Spleen (tissue), 11 donors: ENCODE data around the gene RPLP2. TPM values are rescaled to one million over a fixed set of nuclear protein-coding genes. Genes with fewer than 3 reads are reported as not detected.
A peak's percentile ranks its signal among the peaks of the same experiment; 100 is the strongest.

ENCODE experiments used
- DNase-seq: peaks from one replicate; pipeline ENCODE4 v3.0.0-alpha.2; 2020
- H3K27ac ChIP-seq, 8 donors: fragments of 200-600 bp; sonication (generic) in 7 of 8; 1 replicate in 4 of 8; 2 replicates in 4 of 8; pipeline versions ENCODE4 v1.5.0 to v1.8.0; 2016 to 2021; ENCODE audit warnings: inconsistent platforms in 4 of 8, mild to moderate bottlenecking in 4 of 8, moderate library complexity in 1 of 8
- H3K27me3 ChIP-seq, 7 donors: fragments of 200-600 bp; sonication (generic) in 6 of 7; replicated peaks in 1 of 7; 1 replicate in 4 of 7; 2 replicates in 3 of 7; pipeline versions ENCODE4 v1.5.0 to v1.8.0; 2016 to 2021; ENCODE audit warnings: inconsistent platforms in 3 of 7, mild to moderate bottlenecking in 1 of 7
- H3K36me3 ChIP-seq, 6 donors: fragments of 200-600 bp; sonication (generic) in 5 of 6; 1 replicate in 4 of 6; 2 replicates in 2 of 6; pipeline versions ENCODE4 v1.5.0 to v1.8.0; 2016 to 2021; ENCODE audit warnings: inconsistent platforms in 2 of 6
- H3K4me1 ChIP-seq, 6 donors: fragments of 200-600 bp; sonication (generic) in 5 of 6; 1 replicate in 3 of 6; 2 replicates in 3 of 6; pipeline versions ENCODE4 v1.5.0 to v1.8.0; 2016 to 2021; ENCODE audit warnings: inconsistent platforms in 3 of 6
- H3K4me3 ChIP-seq, 8 donors: fragments of 200-600 bp; sonication (generic) in 7 of 8; 1 replicate in 4 of 8; 2 replicates in 4 of 8; pipeline versions ENCODE4 v1.5.0 to v1.8.0; 2016 to 2021; ENCODE audit warnings: inconsistent platforms in 4 of 8, mild to moderate bottlenecking in 4 of 8, moderate library complexity in 2 of 8
- H3K9me3 ChIP-seq, 8 donors: fragments of 200-600 bp; sonication (generic) in 7 of 8; 1 replicate in 4 of 8; 2 replicates in 4 of 8; pipeline versions ENCODE4 v1.5.0 to v1.8.0; 2016 to 2021; ENCODE audit warnings: inconsistent platforms in 4 of 8
- POLR2A ChIP-seq, 3 donors: fragments of 450-650 bp; IDR thresholded peaks; one replicate each; pipeline ENCODE4 v1.5.1; 2017; ENCODE audit warnings: antibody characterized with exemption in 3 of 3, mild to moderate bottlenecking in 1 of 3
- POLR2AphosphoS5 ChIP-seq, 3 donors: sonication (generic); formaldehyde crosslinking; IDR thresholded peaks; one replicate each; pipeline ENCODE4 v1.5.1; 2017; ENCODE audit warnings: antibody characterized with exemption in 3 of 3
- WGBS, 5 donors: extraction: QIAGEN DNeasy Blood & Tissue Kit in 3 of 5; methylation state at CpG; one replicate each; pipeline versions ENCODE4 v1.1.5 to v1.1.7; 2013 to 2018; 5-methylcytosine and 5-hydroxymethylcytosine counted together
- intact Hi-C: fragments of 100-400 bp; cut with DNase I; formaldehyde crosslinking; loops from one replicate; pipeline ENCODE4 v1.15.0; 2023; ENCODE audit warnings: low total_unique reads
- polyA plus RNA-seq, 3 donors: library from polyadenylated mRNA; stranded (reverse); fragments of 200-250 nt; gene quantifications; one replicate each; pipeline ENCODE4 v1.2.1, GENCODE V29; 2013
- total RNA-seq, 7 donors: library from RNA; depleted of rRNA in 3 of 7; stranded (reverse); fragments of >200 nt in 3 of 7; fragmentation: NEBNext Ultra II Directional in 4 of 7; extraction: Animal tissue kit (Norgen Biotek cat#: 25700) in 4 of 7; gene quantifications; one replicate each; pipeline versions ENCODE4 v1.1.0 to v1.2.1, GENCODE V29; 2016 to 2021
- TF ChIP-seq, protein P1 (sequence below), 11 experiments: fragments of 200-600 bp in 7 of 11; fragments of 450-650 bp in 4 of 11; sonication (generic) in 4 of 11; IDR thresholded peaks in 8 of 11; conservative IDR thresholded peaks in 3 of 11; 1 replicate in 7 of 11; 2 replicates in 4 of 11; pipeline versions ENCODE4 v1.4.0 to v1.8.0; 2016 to 2021; ENCODE audit warnings: antibody characterized with exemption in 11 of 11, inconsistent platforms in 4 of 11, mild to moderate bottlenecking in 1 of 11
- donor health status: healthy with polysubstance abuse.
- donor health status: DM: no; HTN: no; CAD: no; lungs with moderate emphysema.
- donor health status: DM: no; HTN: no; CAD: no.
- donor health status: Bipolar disorder and iron deficiency.
- donor health status: healthy.
- donor health status: DM: no; HTN: no; CAD: no.
- donor health status: DM: yes; HTN: yes; CAD: no.

The RPLP2 gene
- total and polyA plus RNA-seq, 10 donors: 514 to 3,944 (median 2,380) TPM

DNA sequence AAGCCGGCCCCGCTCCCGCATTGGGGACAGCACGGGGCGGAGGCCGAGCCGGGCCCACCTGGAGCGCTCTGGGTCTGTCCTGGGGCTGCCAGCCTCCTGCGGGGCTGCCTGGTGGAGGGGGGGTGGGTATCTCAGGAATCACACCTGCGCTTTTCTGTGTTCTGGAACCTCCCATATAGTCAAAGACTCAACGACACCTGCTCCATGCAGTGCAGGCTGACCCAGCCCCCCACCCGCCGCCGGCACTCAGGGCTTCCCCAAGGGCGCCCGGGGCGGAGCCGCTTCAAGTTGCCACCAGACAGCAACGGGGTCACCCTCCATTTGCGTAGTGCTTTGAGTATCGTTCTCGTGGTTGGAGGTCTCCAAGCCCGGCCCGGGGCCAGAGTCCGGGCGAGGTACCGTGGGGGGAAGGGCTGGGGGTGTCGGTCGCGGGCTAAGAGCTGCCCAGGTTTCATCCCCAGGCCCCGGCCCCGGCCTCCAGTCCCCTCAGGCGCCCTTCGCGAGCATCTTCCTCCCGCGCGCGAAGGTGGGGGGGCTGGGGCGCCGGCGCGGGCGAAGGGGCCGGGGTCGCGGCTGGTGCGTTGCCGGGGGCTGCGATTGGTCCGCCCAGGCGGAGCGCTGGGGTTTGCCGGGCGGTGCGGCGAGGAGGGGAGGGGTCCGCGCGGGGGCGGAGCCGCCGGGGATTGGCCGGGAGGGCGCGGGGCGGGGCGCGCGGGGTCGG is 39.5 kb downstream of the RPLP2 start:
- intact Hi-C loops: loop anchor here (10.0 kb wide), 1 partner anchor 206 kb away; no protein-coding TSS in a partner anchor
- peaks cover 0 to 46% (median 4%) of the 10 kb centered on the region in 7 donors for H3K27me3 ChIP-seq
- DNase-seq: no peak

DNA sequence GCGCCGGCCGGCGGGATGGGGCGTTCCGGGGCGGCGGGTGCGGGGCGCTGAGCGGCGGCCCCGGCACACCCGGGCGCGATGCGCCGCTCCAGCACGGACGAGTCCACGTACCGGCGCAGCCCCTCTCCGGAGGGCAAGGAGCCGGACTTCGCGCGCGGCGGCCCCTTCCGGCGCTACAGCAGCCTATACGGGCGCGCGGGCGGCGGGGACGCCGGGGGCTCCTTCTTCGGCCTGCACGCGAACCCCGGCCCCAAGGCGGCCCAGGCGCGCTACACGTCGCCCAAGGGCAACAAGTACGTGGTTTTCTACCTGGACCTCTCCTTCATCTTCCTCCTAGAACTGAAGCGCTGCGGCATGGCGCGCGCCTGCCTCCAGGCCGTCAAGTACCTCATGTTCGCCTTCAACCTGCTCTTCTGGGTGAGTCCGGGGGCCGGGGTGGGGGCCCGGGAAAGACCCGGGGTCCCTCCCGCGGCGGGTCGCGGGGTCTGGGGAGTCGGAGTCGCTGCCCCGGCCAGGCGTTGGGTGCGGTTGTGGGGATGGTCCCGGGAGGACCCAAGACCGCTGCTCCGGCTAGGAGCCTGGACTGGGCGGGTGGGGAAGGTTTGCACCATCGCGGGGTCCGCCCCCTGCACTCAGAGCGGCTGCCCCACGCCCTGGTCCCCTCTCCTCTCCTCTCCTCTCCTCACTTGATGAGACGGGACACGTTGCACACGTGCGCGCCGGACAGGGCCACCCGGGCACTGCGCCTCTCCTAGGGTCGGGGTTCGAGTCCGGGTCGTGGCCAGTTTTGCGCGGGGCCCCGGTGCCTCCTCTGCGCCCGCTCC is 40.4 kb downstream of the RPLP2 start:
- H3K4me3 ChIP-seq: peak overlapping the region; percentile 12 to 77 (median 47)
- DNase-seq: no peak
- no peaks in the 10 kb centered on the region for H3K9me3 ChIP-seq
- 28 to 68% (median 42%) methylated on average over 31 to 97 of the region's 97 CpGs for WGBS, 5 donors
- TF ChIP-seq POLR2AphosphoS5 (IDR thresholded peaks at IDR 0.05): peak in 1 of 3 donors; percentile 35
- TF ChIP-seq, protein P1, sequence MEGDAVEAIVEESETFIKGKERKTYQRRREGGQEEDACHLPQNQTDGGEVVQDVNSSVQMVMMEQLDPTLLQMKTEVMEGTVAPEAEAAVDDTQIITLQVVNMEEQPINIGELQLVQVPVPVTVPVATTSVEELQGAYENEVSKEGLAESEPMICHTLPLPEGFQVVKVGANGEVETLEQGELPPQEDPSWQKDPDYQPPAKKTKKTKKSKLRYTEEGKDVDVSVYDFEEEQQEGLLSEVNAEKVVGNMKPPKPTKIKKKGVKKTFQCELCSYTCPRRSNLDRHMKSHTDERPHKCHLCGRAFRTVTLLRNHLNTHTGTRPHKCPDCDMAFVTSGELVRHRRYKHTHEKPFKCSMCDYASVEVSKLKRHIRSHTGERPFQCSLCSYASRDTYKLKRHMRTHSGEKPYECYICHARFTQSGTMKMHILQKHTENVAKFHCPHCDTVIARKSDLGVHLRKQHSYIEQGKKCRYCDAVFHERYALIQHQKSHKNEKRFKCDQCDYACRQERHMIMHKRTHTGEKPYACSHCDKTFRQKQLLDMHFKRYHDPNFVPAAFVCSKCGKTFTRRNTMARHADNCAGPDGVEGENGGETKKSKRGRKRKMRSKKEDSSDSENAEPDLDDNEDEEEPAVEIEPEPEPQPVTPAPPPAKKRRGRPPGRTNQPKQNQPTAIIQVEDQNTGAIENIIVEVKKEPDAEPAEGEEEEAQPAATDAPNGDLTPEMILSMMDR (IDR thresholded peaks at IDR 0.05 in 8 of 11, conservative IDR thresholded peaks at IDR 0.05 in 3 of 11): no peak
- H3K27me3 ChIP-seq: peaks cover 0 to 40% (median 4%) of the 10 kb centered on the region in 7 donors
- peak overlapping the region in 2 of 8 donors; percentile 11 to 18 for H3K27ac ChIP-seq
- intact Hi-C loops: loop anchor here (10.0 kb wide), 1 partner anchor 205 kb away; no protein-coding TSS in a partner anchor
- H3K36me3 ChIP-seq: peaks cover 0 to 25% (median 0%) of the 10 kb centered on the region in 6 donors
- peaks cover 16 to 71% (median 46%) of the 10 kb centered on the region in 6 donors for H3K4me1 ChIP-seq

More for the DNA sequence above, 39.5 kb downstream of the RPLP2 start:
- 3 to 24% (median 5%) methylated on average over 10 to 71 of the region's 71 CpGs for WGBS, 5 donors
- H3K36me3 ChIP-seq: peaks cover 0 to 23% (median 0%) of the 10 kb centered on the region in 6 donors
- no peaks in the 10 kb centered on the region for H3K9me3 ChIP-seq
- peak overlapping the region; percentile 30 to 77 (median 53) for H3K4me3 ChIP-seq
- peak in 1 of 3 donors; percentile 16 for TF ChIP-seq POLR2AphosphoS5 (IDR thresholded peaks at IDR 0.05)
- TF ChIP-seq, protein P1 (IDR thresholded peaks at IDR 0.05 in 8 of 11, conservative IDR thresholded peaks at IDR 0.05 in 3 of 11): no peak
- TF ChIP-seq POLR2A (IDR thresholded peaks at IDR 0.05): no peak
- peaks cover 16 to 75% (median 54%) of the 10 kb centered on the region in 6 donors for H3K4me1 ChIP-seq
- peak overlapping the region in 4 of 8 donors; percentile 11 to 41 (median 30) for H3K27ac ChIP-seq

DNA sequence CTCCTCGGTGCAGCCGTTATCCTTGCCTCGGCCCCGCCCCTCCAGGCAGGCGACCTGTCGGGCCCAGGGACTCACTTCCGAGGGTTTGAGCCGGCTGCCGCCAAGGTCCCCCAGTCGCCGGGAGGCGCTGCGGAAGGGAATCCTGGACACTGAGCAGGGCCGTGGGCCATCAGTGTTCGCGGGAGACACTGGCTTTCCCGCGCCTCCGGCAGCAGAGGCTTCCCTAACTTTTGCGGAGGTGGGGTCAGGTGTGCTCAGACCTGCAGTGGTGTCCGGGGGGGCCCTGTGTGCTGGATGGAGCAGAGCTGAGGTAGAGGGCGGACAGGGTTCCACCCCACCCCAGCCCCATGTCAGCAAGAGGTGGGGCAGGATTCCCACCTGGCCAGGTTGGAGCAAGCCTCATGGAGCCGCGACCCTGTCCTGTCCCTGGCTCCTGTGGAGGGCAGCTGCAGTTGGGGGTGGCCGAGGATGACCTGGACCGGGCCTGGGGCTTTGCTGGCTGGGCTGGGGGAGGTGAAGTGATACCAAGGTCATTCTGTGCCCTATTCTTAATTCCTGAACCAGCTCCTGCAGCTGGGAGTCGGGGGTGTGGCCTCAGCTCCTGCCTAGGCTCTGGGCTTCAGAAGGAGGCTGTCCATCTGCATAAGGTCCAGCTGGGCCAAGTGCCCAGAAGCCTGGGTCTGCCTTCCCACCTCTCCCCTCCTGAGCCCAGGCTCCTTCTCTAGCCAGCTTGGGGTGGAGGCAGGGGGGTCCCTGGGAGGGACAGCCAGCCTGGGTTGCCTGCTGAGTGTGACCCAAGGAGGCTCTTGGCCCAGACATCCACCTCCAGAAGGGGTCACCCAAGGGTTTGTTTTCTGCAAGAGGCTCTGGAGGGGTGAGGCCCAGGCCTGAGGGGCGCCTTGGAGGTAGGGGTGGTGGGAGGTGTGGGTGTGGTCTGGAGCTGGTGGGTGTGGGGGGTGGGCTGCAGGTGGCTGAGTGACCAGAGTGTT is 41.3 kb downstream of the RPLP2 start:
- Histone ChIP-seq H3K36me3 (peaks cover 0 to 25% (median 0%) of the 10 kb centered on the region in 6 donors), H3K27ac (no peak overlapping the region), H3K27me3 (peaks cover 0 to 40% (median 4%) of the 10 kb centered on the region in 7 donors), H3K9me3 (no peaks in the 10 kb centered on the region), H3K4me3 (peak overlapping the region in 5 of 8 donors; percentile 29 to 77 (median 59)), H3K4me1 (peaks cover 16 to 71% (median 41%) of the 10 kb centered on the region in 6 donors)
- 71 to 86% (median 81%) methylated on average over 20 to 28 of the region's 28 CpGs for WGBS, 5 donors
- no peak for DNase-seq
- intact Hi-C loops: no loop called here
- TF ChIP-seq POLR2AphosphoS5 (IDR thresholded peaks at IDR 0.05) (peak in 2 of 3 donors; percentile 4 to 9), POLR2A (IDR thresholded peaks at IDR 0.05) (no peak)

DNA sequence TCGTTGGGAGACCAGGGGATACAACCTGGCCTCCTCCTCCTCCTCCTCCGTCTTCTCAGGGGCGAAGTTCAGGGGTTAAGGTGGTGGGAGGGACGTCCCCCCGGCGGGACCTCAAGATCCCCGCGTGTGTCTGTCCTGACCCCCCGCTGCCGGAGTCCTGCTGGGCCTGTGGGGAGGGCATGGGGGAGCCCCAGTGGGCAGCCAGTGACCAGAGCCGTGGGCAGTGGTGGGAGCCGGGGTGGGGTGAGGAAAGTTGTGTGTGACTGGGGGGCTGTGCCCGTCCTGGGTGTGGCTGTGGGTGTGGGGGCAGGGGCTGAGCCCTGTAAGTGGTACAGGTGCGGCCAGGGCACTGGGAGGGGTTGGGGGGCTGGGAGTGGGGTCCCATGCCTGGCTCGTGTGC is 43.0 kb downstream of the RPLP2 start:
- no peaks in the 10 kb centered on the region for H3K9me3 ChIP-seq
- no peak overlapping the region for H3K27ac ChIP-seq
- no peak overlapping the region for H3K4me3 ChIP-seq
- no peak for DNase-seq
- H3K36me3 ChIP-seq: peaks cover 0 to 25% (median 0%) of the 10 kb centered on the region in 6 donors
- TF ChIP-seq POLR2A (IDR thresholded peaks at IDR 0.05) (no peak), POLR2AphosphoS5 (IDR thresholded peaks at IDR 0.05) (peak in 1 of 3 donors; percentile 24)
- TF ChIP-seq, protein P1 (IDR thresholded peaks at IDR 0.05 in 8 of 11, conservative IDR thresholded peaks at IDR 0.05 in 3 of 11): no peak
- peaks cover 0 to 31% (median 4%) of the 10 kb centered on the region in 7 donors for H3K27me3 ChIP-seq
- WGBS, 5 donors: 72 to 91% (median 85%) methylated on average over 11 to 15 of the region's 15 CpGs
- intact Hi-C loops: no loop called here
- H3K4me1 ChIP-seq: peaks cover 15 to 71% (median 45%) of the 10 kb centered on the region in 6 donors
